Peyer's patch (tissue), 4 donors: ENCODE data around the gene AVPI1. TPM values are rescaled to one million over a fixed set of nuclear protein-coding genes. Genes with fewer than 3 reads are reported as not detected.

Experiments used
- DNase-seq, 3 donors: peaks; one replicate each; pipeline ENCODE4 v3.0.0-alpha.2; 2017 to 2019
- H3K27ac ChIP-seq, 4 donors: fragments of 200-600 bp; sonication (generic); one replicate each; pipeline ENCODE4 v1.5.1; 2016 to 2019
- H3K27me3 ChIP-seq, 2 donors: fragments of 200-600 bp; sonication (generic); one replicate each; pipeline ENCODE4 v1.5.1; 2019
- H3K36me3 ChIP-seq, 3 donors: fragments of 200-600 bp; sonication (generic); one replicate each; pipeline ENCODE4 v1.5.1; 2016 to 2019
- H3K4me1 ChIP-seq, 4 donors: fragments of 200-600 bp; sonication (generic); one replicate each; pipeline ENCODE4 v1.5.1; 2016 to 2019
- H3K4me3 ChIP-seq, 4 donors: fragments of 200-600 bp; sonication (generic); 1 replicate in 3 of 4; 2 replicates in 1 of 4; pipeline ENCODE4 v1.5.1; 2016 to 2019; ENCODE audit warnings: mild to moderate bottlenecking in 1 of 4
- H3K9me3 ChIP-seq, 4 donors: fragments of 200-600 bp; sonication (generic); one replicate each; pipeline ENCODE4 v1.5.1; 2016 to 2019; ENCODE audit warnings: mild to moderate bottlenecking in 1 of 4
- CTCF ChIP-seq, 6 experiments: fragments of 450-650 bp in 4 of 6; fragments of 200-600 bp in 2 of 6; sonication (generic) in 1 of 6; IDR thresholded peaks; one replicate each; pipeline ENCODE4 v1.5.1; 2017 to 2019; ENCODE audit warnings: antibody characterized with exemption in 6 of 6, mild to moderate bottlenecking in 3 of 6, moderate library complexity in 1 of 6
- POLR2A ChIP-seq, 2 donors: fragments of 450-650 bp; IDR thresholded peaks; one replicate each; pipeline ENCODE4 v1.5.1; 2017; ENCODE audit warnings: antibody characterized with exemption in 2 of 2, mild to moderate bottlenecking in 2 of 2, moderate library complexity in 2 of 2
- total RNA-seq, 4 donors: library from RNA; depleted of rRNA; stranded (reverse); fragments of >200 nt; gene quantifications; one replicate each; pipeline ENCODE4 v1.1.0, GENCODE V29; 2016

The AVPI1 gene
- total RNA-seq, 4 donors from 2014 or later: 15.7 to 66.5 (median 47.4) TPM

- Histone ChIP-seq H3K27me3 (no peaks in the 10 kb centered on the region), H3K4me3 (no peak overlapping the region), H3K4me1 (peaks cover 0 to 11% (median 0%) of the 10 kb centered on the region in 4 donors), H3K9me3 (no peaks in the 10 kb centered on the region), H3K36me3 (peaks cover 0 to 76% (median 0%) of the 10 kb centered on the region in 3 donors), H3K27ac (no peak overlapping the region)
- TF ChIP-seq CTCF (IDR thresholded peaks at IDR 0.05): no peak
- no peak for TF ChIP-seq POLR2A (IDR thresholded peaks at IDR 0.05)
- no peak for DNase-seq
These were observed 20.0 kb downstream of the AVPI1 start for GRCh38 chr10:97666992-97667391.

GRCh38 chr10:97664282-97664850, 22.7 kb downstream of the AVPI1 start:
- H3K9me3 ChIP-seq: no peaks in the 10 kb centered on the region
- H3K4me1 ChIP-seq: peaks cover 0 to 11% (median 0%) of the 10 kb centered on the region in 4 donors
- no peak overlapping the region for H3K4me3 ChIP-seq
- no peak for DNase-seq
- peaks cover 0 to 58% (median 0%) of the 10 kb centered on the region in 3 donors for H3K36me3 ChIP-seq
- H3K27ac ChIP-seq: peak overlapping the region in 3 of 4 donors; percentile 14 to 84 (median 53)
- no peaks in the 10 kb centered on the region for H3K27me3 ChIP-seq
- TF ChIP-seq CTCF (IDR thresholded peaks at IDR 0.05) (no peak), POLR2A (IDR thresholded peaks at IDR 0.05) (peak in 1 of 2 donors; percentile 26)

GRCh38 chr10:97659589-97659988, 27.5 kb downstream of the AVPI1 start:
- no peaks in the 10 kb centered on the region for H3K9me3 ChIP-seq
- H3K4me1 ChIP-seq: peaks cover 0 to under 1% (median 0%) of the 10 kb centered on the region in 4 donors
- peaks cover 0 to 57% (median 0%) of the 10 kb centered on the region in 3 donors for H3K36me3 ChIP-seq
- no peak overlapping the region for H3K4me3 ChIP-seq
- H3K27me3 ChIP-seq: no peaks in the 10 kb centered on the region
- H3K27ac ChIP-seq: no peak overlapping the region
- TF ChIP-seq POLR2A (IDR thresholded peaks at IDR 0.05) (no peak), CTCF (IDR thresholded peaks at IDR 0.05) (no peak)
- DNase-seq: no peak

GRCh38 chr10:97656777-97657176, 30.3 kb downstream of the AVPI1 start:
- peaks cover 0 to 64% (median 0%) of the 10 kb centered on the region in 3 donors for H3K36me3 ChIP-seq
- no peak for DNase-seq
- H3K9me3 ChIP-seq: no peaks in the 10 kb centered on the region
- no peak overlapping the region for H3K4me3 ChIP-seq
- no peak overlapping the region for H3K27ac ChIP-seq
- H3K4me1 ChIP-seq: no peaks in the 10 kb centered on the region
- no peaks in the 10 kb centered on the region for H3K27me3 ChIP-seq
- TF ChIP-seq POLR2A (IDR thresholded peaks at IDR 0.05): no peak
- no peak for TF ChIP-seq CTCF (IDR thresholded peaks at IDR 0.05)

- Histone ChIP-seq H3K27me3 (no peaks in the 10 kb centered on the region), H3K4me1 (peaks cover 0 to 5% (median 0%) of the 10 kb centered on the region in 4 donors), H3K36me3 (peaks cover 0 to 52% (median 0%) of the 10 kb centered on the region in 3 donors), H3K4me3 (no peak overlapping the region), H3K27ac (no peak overlapping the region), H3K9me3 (no peaks in the 10 kb centered on the region)
- TF ChIP-seq CTCF (IDR thresholded peaks at IDR 0.05) (no peak), POLR2A (IDR thresholded peaks at IDR 0.05) (no peak)
- DNase-seq: no peak
These were observed 35.3 kb downstream of the AVPI1 start for GRCh38 chr10:97651773-97652172.
